ENCODE results near the gene BLVRB. TPM values are rescaled to one million over a fixed set of nuclear protein-coding genes. Genes with fewer than 3 reads are reported as not detected.
A peak's percentile ranks its signal among the peaks of the same experiment; 100 is the strongest.

The BLVRB gene
- total and polyA plus RNA-seq, 10 of the 15 experiments (the other 5 are each of a cell fraction or from before 2014, with no cell fraction given): 6.3 to 53.3 (median 27.8) TPM

DNA sequence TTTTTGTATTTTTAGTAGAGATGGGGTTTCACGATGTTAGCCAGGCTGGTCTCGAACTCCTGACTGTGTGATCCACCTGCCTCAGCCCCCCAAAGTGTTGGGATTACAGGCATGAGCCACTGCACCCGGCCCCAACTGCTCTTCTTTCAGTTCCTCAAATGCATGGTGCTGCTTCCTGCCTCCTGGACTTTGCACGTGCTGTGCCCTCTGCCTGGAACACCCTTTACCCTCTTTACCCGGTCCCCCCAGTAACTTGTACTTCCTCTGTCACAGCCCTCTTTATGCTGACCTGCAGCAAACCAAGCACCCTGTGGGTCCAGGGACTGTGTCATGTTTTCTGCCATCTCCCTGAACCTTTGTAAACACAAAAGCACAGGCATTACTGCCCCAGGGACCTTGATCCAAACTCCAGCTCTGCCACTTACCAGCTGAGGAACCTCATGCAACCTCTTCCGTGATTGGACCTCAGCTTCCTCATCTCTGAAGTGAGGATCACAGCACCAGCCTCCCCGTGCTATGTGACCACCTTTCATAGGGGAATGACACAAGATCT, 3.8 kb downstream of the BLVRB start (continued):
- TF ChIP-seq, protein P1, sequence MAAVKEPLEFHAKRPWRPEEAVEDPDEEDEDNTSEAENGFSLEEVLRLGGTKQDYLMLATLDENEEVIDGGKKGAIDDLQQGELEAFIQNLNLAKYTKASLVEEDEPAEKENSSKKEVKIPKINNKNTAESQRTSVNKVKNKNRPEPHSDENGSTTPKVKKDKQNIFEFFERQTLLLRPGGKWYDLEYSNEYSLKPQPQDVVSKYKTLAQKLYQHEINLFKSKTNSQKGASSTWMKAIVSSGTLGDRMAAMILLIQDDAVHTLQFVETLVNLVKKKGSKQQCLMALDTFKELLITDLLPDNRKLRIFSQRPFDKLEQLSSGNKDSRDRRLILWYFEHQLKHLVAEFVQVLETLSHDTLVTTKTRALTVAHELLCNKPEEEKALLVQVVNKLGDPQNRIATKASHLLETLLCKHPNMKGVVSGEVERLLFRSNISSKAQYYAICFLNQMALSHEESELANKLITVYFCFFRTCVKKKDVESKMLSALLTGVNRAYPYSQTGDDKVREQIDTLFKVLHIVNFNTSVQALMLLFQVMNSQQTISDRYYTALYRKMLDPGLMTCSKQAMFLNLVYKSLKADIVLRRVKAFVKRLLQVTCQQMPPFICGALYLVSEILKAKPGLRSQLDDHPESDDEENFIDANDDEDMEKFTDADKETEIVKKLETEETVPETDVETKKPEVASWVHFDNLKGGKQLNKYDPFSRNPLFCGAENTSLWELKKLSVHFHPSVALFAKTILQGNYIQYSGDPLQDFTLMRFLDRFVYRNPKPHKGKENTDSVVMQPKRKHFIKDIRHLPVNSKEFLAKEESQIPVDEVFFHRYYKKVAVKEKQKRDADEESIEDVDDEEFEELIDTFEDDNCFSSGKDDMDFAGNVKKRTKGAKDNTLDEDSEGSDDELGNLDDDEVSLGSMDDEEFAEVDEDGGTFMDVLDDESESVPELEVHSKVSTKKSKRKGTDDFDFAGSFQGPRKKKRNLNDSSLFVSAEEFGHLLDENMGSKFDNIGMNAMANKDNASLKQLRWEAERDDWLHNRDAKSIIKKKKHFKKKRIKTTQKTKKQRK (IDR thresholded peaks at IDR 0.05; ENCODE audit: low read depth, low read length): no peak
- TF ChIP-seq SRF (IDR thresholded peaks at IDR 0.05; ENCODE audit: low read depth in 2 of 2, low read length in 2 of 2) (no peak), RB1 (IDR thresholded peaks at IDR 0.05; ENCODE audit: borderline replicate concordance) (no peak), MYC (IDR thresholded peaks at IDR 0.05; ENCODE audit: insufficient read depth, insufficient read length, insufficient replicate concordance, low read length, severe bottlenecking) (peak; percentile 24), ZNF274 (IDR thresholded peaks at IDR 0.05; ENCODE audit: insufficient read depth, insufficient read length) (no peak), CHD2 (IDR thresholded peaks at IDR 0.05; ENCODE audit: borderline replicate concordance, low read depth, low read length) (no peak), IKZF1 (conservative IDR thresholded peaks at IDR 0.05) (peak; percentile 93), IRF4 (IDR thresholded peaks at IDR 0.05; ENCODE audit: low read depth, low read length) (peak; percentile 67; the same call in 1 of the 2 replicates), NFXL1 (IDR thresholded peaks at IDR 0.05; ENCODE audit: borderline replicate concordance) (no peak), ETV6 (conservative IDR thresholded peaks at IDR 0.05 in 1 of 2, IDR thresholded peaks at IDR 0.05 in 1 of 2; ENCODE audit: borderline replicate concordance in 1 of 2, low read depth in 1 of 2) (no peak), NBN (IDR thresholded peaks at IDR 0.05) (peak; percentile 70; the same call in 1 of the 2 replicates), MTA2 (IDR thresholded peaks at IDR 0.05; ENCODE audit: low read depth) (peak; percentile 64; the same call in 1 of the 2 replicates)
- TF ChIP-seq, protein P2, sequence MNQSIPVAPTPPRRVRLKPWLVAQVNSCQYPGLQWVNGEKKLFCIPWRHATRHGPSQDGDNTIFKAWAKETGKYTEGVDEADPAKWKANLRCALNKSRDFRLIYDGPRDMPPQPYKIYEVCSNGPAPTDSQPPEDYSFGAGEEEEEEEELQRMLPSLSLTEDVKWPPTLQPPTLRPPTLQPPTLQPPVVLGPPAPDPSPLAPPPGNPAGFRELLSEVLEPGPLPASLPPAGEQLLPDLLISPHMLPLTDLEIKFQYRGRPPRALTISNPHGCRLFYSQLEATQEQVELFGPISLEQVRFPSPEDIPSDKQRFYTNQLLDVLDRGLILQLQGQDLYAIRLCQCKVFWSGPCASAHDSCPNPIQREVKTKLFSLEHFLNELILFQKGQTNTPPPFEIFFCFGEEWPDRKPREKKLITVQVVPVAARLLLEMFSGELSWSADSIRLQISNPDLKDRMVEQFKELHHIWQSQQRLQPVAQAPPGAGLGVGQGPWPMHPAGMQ (IDR thresholded peaks at IDR 0.05; ENCODE audit: borderline replicate concordance): no peak
- TF ChIP-seq, protein P3, sequence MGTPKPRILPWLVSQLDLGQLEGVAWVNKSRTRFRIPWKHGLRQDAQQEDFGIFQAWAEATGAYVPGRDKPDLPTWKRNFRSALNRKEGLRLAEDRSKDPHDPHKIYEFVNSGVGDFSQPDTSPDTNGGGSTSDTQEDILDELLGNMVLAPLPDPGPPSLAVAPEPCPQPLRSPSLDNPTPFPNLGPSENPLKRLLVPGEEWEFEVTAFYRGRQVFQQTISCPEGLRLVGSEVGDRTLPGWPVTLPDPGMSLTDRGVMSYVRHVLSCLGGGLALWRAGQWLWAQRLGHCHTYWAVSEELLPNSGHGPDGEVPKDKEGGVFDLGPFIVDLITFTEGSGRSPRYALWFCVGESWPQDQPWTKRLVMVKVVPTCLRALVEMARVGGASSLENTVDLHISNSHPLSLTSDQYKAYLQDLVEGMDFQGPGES (IDR thresholded peaks at IDR 0.05): no peak
- TF ChIP-seq, protein P4, sequence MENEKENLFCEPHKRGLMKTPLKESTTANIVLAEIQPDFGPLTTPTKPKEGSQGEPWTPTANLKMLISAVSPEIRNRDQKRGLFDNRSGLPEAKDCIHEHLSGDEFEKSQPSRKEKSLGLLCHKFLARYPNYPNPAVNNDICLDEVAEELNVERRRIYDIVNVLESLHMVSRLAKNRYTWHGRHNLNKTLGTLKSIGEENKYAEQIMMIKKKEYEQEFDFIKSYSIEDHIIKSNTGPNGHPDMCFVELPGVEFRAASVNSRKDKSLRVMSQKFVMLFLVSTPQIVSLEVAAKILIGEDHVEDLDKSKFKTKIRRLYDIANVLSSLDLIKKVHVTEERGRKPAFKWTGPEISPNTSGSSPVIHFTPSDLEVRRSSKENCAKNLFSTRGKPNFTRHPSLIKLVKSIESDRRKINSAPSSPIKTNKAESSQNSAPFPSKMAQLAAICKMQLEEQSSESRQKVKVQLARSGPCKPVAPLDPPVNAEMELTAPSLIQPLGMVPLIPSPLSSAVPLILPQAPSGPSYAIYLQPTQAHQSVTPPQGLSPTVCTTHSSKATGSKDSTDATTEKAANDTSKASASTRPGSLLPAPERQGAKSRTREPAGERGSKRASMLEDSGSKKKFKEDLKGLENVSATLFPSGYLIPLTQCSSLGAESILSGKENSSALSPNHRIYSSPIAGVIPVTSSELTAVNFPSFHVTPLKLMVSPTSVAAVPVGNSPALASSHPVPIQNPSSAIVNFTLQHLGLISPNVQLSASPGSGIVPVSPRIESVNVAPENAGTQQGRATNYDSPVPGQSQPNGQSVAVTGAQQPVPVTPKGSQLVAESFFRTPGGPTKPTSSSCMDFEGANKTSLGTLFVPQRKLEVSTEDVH (IDR thresholded peaks at IDR 0.05; ENCODE audit: low read depth, partially characterized antibody): no peak
- TF ChIP-seq, protein P5, sequence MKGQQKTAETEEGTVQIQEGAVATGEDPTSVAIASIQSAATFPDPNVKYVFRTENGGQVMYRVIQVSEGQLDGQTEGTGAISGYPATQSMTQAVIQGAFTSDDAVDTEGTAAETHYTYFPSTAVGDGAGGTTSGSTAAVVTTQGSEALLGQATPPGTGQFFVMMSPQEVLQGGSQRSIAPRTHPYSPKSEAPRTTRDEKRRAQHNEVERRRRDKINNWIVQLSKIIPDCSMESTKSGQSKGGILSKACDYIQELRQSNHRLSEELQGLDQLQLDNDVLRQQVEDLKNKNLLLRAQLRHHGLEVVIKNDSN (IDR thresholded peaks at IDR 0.05; ENCODE audit: borderline replicate concordance, extremely low read length, insufficient read depth, low read depth, low read length): peak; percentile 1

Data from GM12878 (cell line).